ENCODE measurements around the gene PCYT2.

The PCYT2 gene

GRCh38 chr17:81901167-81902022 lies 9.8 kb downstream of the PCYT2 start:
- no peak for DNase-seq (ENCODE audit: low read depth, low spot score)

- DNase-seq (ENCODE audit: low read depth, low spot score), result no peak
Observed at GRCh38 chr17:81900181-81900820, 10.9 kb downstream of the PCYT2 start.

- no peak for DNase-seq (ENCODE audit: low read depth, low spot score)
Observed at GRCh38 chr17:81899514-81900166, 11.6 kb downstream of the PCYT2 start.

GRCh38 chr17:81898885-81899284 lies 12.3 kb downstream of the PCYT2 start:
- DNase-seq (ENCODE audit: low read depth, low spot score), result no peak

- DNase-seq (ENCODE audit: low read depth, low spot score), result no peak
Observed at GRCh38 chr17:81898029-81898866, 13.0 kb downstream of the PCYT2 start.

- DNase-seq (ENCODE audit: low read depth, low spot score), result no peak
Observed at GRCh38 chr17:81895400-81895799, 15.8 kb downstream of the PCYT2 start.

- DNase-seq (ENCODE audit: low read depth, low spot score), result no peak
Observed at GRCh38 chr17:81891303-81891552, 20.0 kb downstream of the PCYT2 start.

- DNase-seq (ENCODE audit: low read depth, low spot score), result no peak
Observed at GRCh38 chr17:81890447-81891302, 20.5 kb downstream of the PCYT2 start.

GRCh38 chr17:81889602-81890001 lies 21.6 kb downstream of the PCYT2 start:
- DNase-seq (ENCODE audit: low read depth, low spot score), result no peak

- DNase-seq (ENCODE audit: low read depth, low spot score), result no peak
Observed at GRCh38 chr17:81888988-81889595, 22.1 kb downstream of the PCYT2 start.

- DNase-seq (ENCODE audit: low read depth, low spot score), result no peak
Observed at GRCh38 chr17:81888105-81888987, 22.9 kb downstream of the PCYT2 start.

GRCh38 chr17:81885869-81886548 lies 25.2 kb downstream of the PCYT2 start:
- DNase-seq (ENCODE audit: low read depth, low spot score), result no peak

- no peak for DNase-seq (ENCODE audit: low read depth, low spot score)
Observed at GRCh38 chr17:81885454-81885853, 25.7 kb downstream of the PCYT2 start.

- no peak for DNase-seq (ENCODE audit: low read depth, low spot score)
Observed at GRCh38 chr17:81884968-81885367, 26.2 kb downstream of the PCYT2 start.

- no peak for DNase-seq (ENCODE audit: low read depth, low spot score)
Observed at GRCh38 chr17:81884520-81884919, 26.7 kb downstream of the PCYT2 start.

- no peak for DNase-seq (ENCODE audit: low read depth, low spot score)
Observed at GRCh38 chr17:81879121-81879520, 32.1 kb downstream of the PCYT2 start.

- no peak for DNase-seq (ENCODE audit: low read depth, low spot score)
Observed at GRCh38 chr17:81878294-81878693, 32.9 kb downstream of the PCYT2 start.

GRCh38 chr17:81877569-81877968 lies 33.6 kb downstream of the PCYT2 start:
- DNase-seq (ENCODE audit: low read depth, low spot score), result no peak
